Keratinocyte (primary cell): ENCODE results near the gene SMARCAL1. TPM values are rescaled to one million over a fixed set of nuclear protein-coding genes. Genes with fewer than 3 reads are reported as not detected.
"Not testable (repeated sequence)": the region's sequence is repeated elsewhere in the genome, so short reads cannot be mapped to it uniquely, and the experiment has no call there.

Experiments
- DNase-seq: peaks from one replicate; pipeline ENCODE4 v3.0.0-alpha.2; 2011; ENCODE audit warnings: low read depth, missing footprints, low spot score
- FAIRE-seq: peaks from 2 replicates; lab custom pipeline; 2011; peaks lifted over from hg19 to GRCh38; lab: Jason Lieb, UNC
- H2AFZ ChIP-seq: 2 replicates; pipeline ENCODE4 v1.6.0; 2012; ENCODE audit warnings: low read length, control low read depth, inconsistent platforms; ENCODE audit not compliant: control insufficient read depth
- H3K27ac ChIP-seq: 2 replicates; pipeline ENCODE4 v1.5.1; 2011; ENCODE audit warnings: low read length; ENCODE audit not compliant: control insufficient read depth, insufficient read depth
- H3K27me3 ChIP-seq: 3 replicates; pipeline ENCODE4 v1.6.0; 2011; ENCODE audit warnings: low read length; ENCODE audit not compliant: control insufficient read depth, insufficient read depth; ENCODE audit errors: extremely low read depth
- H3K36me3 ChIP-seq, 2 experiments: 2 replicates in 1 of 2; 3 replicates in 1 of 2; pipeline ENCODE4 v1.5.1; 2011; ENCODE audit warnings: low read length in 2 of 2, mild to moderate bottlenecking in 1 of 2; ENCODE audit not compliant: control insufficient read depth in 2 of 2, insufficient read depth in 2 of 2; ENCODE audit errors: extremely low read depth in 1 of 2
- H3K4me1 ChIP-seq: 3 replicates; pipeline ENCODE4 v1.5.1; 2011; ENCODE audit warnings: low read length; ENCODE audit not compliant: control insufficient read depth, insufficient read depth; ENCODE audit errors: extremely low read depth
- H3K4me2 ChIP-seq: 3 replicates; pipeline ENCODE4 v1.6.0; 2011; ENCODE audit warnings: low read depth, low read length; ENCODE audit not compliant: control insufficient read depth, insufficient read depth; ENCODE audit errors: extremely low read depth
- H3K4me3 ChIP-seq, 3 experiments: fragments of 200-600 bp in 1 of 3; sonication (generic) in 1 of 3; 2 replicates in 2 of 3; 3 replicates in 1 of 3; pipeline ENCODE4 v1.5.1; 2011 to 2016; ENCODE audit warnings: low read length in 3 of 3, mild to moderate bottlenecking in 3 of 3, control low read depth in 2 of 3, inconsistent platforms in 1 of 3, low read depth in 1 of 3, mixed read lengths in 1 of 3, mixed run types in 1 of 3, moderate library complexity in 1 of 3; ENCODE audit not compliant: control insufficient read depth in 2 of 3, insufficient read depth in 2 of 3; ENCODE audit errors: extremely low read depth in 1 of 3
- H3K79me2 ChIP-seq: 2 replicates; pipeline ENCODE4 v1.6.0; 2012; ENCODE audit warnings: low read length; ENCODE audit not compliant: control insufficient read depth, insufficient read depth
- H3K9ac ChIP-seq: 3 replicates; pipeline ENCODE4 v1.6.0; 2011; ENCODE audit warnings: low read length; ENCODE audit not compliant: control insufficient read depth, insufficient read depth; ENCODE audit errors: extremely low read depth
- H3K9me1 ChIP-seq: 3 replicates; pipeline ENCODE4 v1.6.0; 2011; ENCODE audit warnings: low read length; ENCODE audit not compliant: control insufficient read depth, insufficient read depth; ENCODE audit errors: extremely low read depth
- H3K9me3 ChIP-seq: 2 replicates; pipeline ENCODE4 v1.5.1; 2012; ENCODE audit warnings: low read depth, low read length; ENCODE audit not compliant: control insufficient read depth
- H4K20me1 ChIP-seq: 3 replicates; pipeline ENCODE4 v1.6.0; 2011; ENCODE audit warnings: low read length; ENCODE audit not compliant: control insufficient read depth, insufficient read depth; ENCODE audit errors: extremely low read depth
- EZH2 ChIP-seq: IDR thresholded peaks from one replicate; pipeline ENCODE4 v1.6.1; 2012; ENCODE audit warnings: inconsistent platforms, mild to moderate bottlenecking, low read length, moderate library complexity
- dilution Hi-C: fragments of 300-500 bp; cut with MboI; formaldehyde crosslinking; loops from one replicate; pipeline ENCODE4 v1.7.0; 2020; ENCODE audit warnings: low sequenced_read_pairs; ENCODE audit not compliant: extremely low pct_ligation_motif_present
- polyA plus RNA-seq, 5 experiments: library from polyadenylated mRNA; depleted of rRNA in 3 of 5; stranded (reverse) in 3 of 5; stranded (forward) in 1 of 5; unstranded in 1 of 5; fragments of >200 nt; gene quantifications; 1 replicate in 1 of 5; 2 replicates in 3 of 5; 3 replicates in 1 of 5; pipeline versions ENCODE4 v1.2.1 to v1.2.3, GENCODE V29; 2011 to 2012; ENCODE audit warnings: missing spikeins in 2 of 5, low read depth in 1 of 5, low replicate concordance in 1 of 5
- TF ChIP-seq, protein P1 (sequence below), 3 experiments: IDR thresholded peaks in 1 of 3; conservative IDR thresholded peaks in 1 of 3; optimal IDR thresholded peaks in 1 of 3; 2 replicates in 2 of 3; 3 replicates in 1 of 3; pipeline versions ENCODE3 to v1.5.1; 2011; ENCODE audit warnings: low read length in 3 of 3, mild to moderate bottlenecking in 3 of 3, moderate library complexity in 2 of 3, control low read depth in 1 of 3, inconsistent platforms in 1 of 3; ENCODE audit not compliant: insufficient read depth in 2 of 3; ENCODE audit errors: extremely low read depth in 1 of 3

Gene SMARCAL1
- polyA plus RNA-seq, 1 donor (not counting 4 experiments of a cell fraction or from before 2014, with no cell fraction given): 26.3 TPM

DNA sequence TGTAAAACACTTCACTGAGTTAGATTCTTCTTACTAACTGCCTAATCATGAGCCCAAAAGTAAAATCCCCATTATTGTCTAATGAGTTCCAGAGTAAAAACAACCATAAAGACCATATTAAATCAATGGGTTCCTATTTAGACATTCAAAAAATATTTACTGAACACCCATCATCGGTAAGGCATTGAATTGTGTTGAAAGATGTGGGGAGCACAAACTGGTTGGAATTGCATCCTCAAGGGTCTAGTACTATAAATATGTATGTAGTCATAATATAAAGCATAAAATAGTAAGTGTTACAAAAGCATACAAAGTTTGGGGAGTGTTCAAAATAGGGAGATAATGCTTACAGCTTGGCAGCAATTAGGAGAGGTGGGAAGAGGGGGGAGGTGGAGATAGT, 37.0 kb upstream of the SMARCAL1 start:
- Histone ChIP-seq H3K4me1 (peaks cover 27% of the 10 kb centered on the region), H4K20me1 (peaks cover 3% of the 10 kb centered on the region), H3K36me3 (no peaks in the 10 kb centered on the region), H3K79me2 (no peaks in the 10 kb centered on the region), H3K27me3 (no peaks in the 10 kb centered on the region), H2AFZ (no peak overlapping the region), H3K9me1 (no peaks in the 10 kb centered on the region), H3K4me2 (no peak overlapping the region), H3K4me3 (no peak overlapping the region), H3K9ac (no peak overlapping the region), H3K9me3 (no peaks in the 10 kb centered on the region), H3K27ac (no peak overlapping the region)
- dilution Hi-C loops: no loop called here
- FAIRE-seq (no peak), DNase-seq (no peak)
- no peak for TF ChIP-seq EZH2
- TF ChIP-seq, protein P1, sequence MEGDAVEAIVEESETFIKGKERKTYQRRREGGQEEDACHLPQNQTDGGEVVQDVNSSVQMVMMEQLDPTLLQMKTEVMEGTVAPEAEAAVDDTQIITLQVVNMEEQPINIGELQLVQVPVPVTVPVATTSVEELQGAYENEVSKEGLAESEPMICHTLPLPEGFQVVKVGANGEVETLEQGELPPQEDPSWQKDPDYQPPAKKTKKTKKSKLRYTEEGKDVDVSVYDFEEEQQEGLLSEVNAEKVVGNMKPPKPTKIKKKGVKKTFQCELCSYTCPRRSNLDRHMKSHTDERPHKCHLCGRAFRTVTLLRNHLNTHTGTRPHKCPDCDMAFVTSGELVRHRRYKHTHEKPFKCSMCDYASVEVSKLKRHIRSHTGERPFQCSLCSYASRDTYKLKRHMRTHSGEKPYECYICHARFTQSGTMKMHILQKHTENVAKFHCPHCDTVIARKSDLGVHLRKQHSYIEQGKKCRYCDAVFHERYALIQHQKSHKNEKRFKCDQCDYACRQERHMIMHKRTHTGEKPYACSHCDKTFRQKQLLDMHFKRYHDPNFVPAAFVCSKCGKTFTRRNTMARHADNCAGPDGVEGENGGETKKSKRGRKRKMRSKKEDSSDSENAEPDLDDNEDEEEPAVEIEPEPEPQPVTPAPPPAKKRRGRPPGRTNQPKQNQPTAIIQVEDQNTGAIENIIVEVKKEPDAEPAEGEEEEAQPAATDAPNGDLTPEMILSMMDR (optimal IDR thresholded peaks at IDR 0.05 in 1 of 3, IDR thresholded peaks at IDR 0.05 in 1 of 3, conservative IDR thresholded peaks at IDR 0.05 in 1 of 3; ENCODE audit: extremely low read depth in 1 of 3, insufficient read depth in 2 of 3, low read length in 3 of 3): no peak

DNA sequence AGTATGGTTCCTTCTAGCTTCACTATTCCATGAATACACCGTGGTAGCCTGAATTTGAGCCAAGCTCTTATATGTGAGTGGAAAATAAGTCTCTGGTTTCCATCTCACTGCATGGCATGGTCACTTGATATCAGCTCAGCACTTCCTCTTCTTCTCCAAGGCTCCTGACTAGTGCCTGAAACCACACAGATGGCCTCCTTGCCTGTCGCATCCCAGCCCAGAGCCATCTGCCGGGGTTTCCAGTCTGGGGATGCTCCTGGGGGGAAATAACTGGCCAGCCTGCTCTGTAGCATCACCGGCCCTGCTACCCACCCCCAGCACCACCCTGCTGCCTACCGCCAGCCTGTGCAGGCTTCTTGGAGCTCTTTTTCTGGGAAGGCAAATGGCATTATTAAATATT, 32.3 kb upstream of the SMARCAL1 start:
- Histone ChIP-seq H3K4me1 (no peaks in the 10 kb centered on the region), H3K27ac (no peak overlapping the region), H3K9ac (no peak overlapping the region), H3K9me1 (no peaks in the 10 kb centered on the region), H3K4me2 (no peak overlapping the region), H3K27me3 (no peaks in the 10 kb centered on the region), H3K36me3 (no peaks in the 10 kb centered on the region), H4K20me1 (no peaks in the 10 kb centered on the region), H3K79me2 (no peaks in the 10 kb centered on the region), H3K9me3 (no peaks in the 10 kb centered on the region), H3K4me3 (no peak overlapping the region), H2AFZ (no peak overlapping the region)
- TF ChIP-seq, protein P1 (optimal IDR thresholded peaks at IDR 0.05 in 1 of 3, IDR thresholded peaks at IDR 0.05 in 1 of 3, conservative IDR thresholded peaks at IDR 0.05 in 1 of 3; ENCODE audit: extremely low read depth in 1 of 3, insufficient read depth in 2 of 3, low read length in 3 of 3): no peak
- TF ChIP-seq EZH2: no peak
- dilution Hi-C loops: no loop called here
- FAIRE-seq (no peak), DNase-seq (no peak)

DNA sequence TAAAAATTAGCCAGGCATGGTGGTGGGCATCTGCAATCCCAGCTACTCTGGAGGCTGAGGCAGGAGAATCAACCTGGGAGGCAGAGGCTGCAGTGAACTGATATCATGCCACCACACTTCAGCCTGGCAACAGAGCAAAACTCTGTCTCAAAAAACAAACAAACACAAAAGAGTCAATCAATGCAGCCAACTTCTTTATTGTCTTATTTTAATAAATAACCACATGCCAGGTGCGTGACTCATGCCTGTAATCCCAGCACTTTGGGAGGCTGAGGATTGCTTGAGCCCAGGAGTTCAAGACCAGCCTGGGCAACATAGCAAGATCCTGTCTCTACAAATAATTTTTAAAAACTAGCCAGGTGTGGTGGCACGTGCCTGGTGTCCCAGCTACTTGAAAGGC, 27.9 kb upstream of the SMARCAL1 start:
- H3K27me3 ChIP-seq, dilution Hi-C loops, H3K4me3 ChIP-seq, H3K4me2 ChIP-seq, H3K27ac ChIP-seq, H3K36me3 ChIP-seq, H3K9me1 ChIP-seq, H3K79me2 ChIP-seq, DNase-seq, H3K9ac ChIP-seq, H2AFZ ChIP-seq, H3K4me1 ChIP-seq, H4K20me1 ChIP-seq, FAIRE-seq, H3K9me3 ChIP-seq: not testable (repeated sequence)
